ENCODE measurements around the gene EXOC3L1.

Gene EXOC3L1

GRCh38 chr16:67166598-67167168, 23.3 kb downstream of the EXOC3L1 start:
- no peak overlapping the region for H3K27ac ChIP-seq
- no peak for DNase-seq (ENCODE audit: low read depth, low spot score)

- H3K27ac ChIP-seq: no peak overlapping the region
- DNase-seq (ENCODE audit: low read depth, low spot score): no peak
These were observed 23.8 kb downstream of the EXOC3L1 start for GRCh38 chr16:67166110-67166547.

DNA sequence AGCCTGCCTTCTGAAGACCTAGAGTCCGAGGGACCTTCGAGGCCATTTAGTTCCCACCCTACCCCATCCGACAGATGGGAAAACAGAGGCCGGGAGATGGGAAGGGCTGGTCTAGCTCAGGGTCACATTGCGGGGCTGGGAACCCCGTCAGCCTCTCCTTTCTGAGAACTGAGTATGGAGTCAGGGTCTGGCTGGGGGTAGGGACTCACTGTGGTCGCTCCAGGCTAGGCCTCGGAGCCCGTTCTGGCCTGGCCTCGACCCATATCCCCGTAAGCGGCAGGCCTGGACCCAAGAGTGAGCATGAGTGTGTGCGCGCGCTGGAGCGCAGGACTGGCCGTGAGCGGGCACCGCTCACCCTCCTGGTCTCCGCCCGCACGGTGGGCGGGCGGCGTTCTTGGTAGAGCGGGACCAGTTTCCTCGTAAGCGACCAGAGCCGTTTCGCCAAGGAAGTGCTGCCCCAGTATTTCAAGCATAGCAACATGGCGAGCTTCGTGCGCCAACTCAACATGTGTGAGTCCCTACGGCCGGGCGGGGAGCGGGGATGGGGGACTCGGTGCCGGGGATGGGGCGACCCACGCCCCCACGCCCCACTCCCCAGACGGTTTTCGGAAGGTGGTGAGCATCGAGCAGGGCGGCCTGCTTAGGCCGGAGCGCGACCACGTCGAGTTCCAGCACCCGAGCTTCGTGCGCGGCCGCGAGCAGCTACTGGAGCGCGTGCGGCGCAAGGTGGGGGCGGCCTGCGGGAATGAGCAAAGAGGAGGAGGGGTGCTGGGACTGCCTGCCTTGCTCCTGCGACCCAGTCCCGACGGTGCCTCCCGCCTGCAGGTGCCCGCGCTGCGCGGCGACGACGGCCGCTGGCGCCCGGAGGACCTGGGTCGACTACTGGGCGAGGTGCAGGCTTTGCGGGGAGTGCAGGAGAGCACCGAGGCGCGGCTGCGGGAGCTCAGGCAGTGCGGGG, 24.5 kb downstream of the EXOC3L1 start:
- no peak for DNase-seq (ENCODE audit: low read depth, low spot score)
- no peak overlapping the region for H3K27ac ChIP-seq

DNA sequence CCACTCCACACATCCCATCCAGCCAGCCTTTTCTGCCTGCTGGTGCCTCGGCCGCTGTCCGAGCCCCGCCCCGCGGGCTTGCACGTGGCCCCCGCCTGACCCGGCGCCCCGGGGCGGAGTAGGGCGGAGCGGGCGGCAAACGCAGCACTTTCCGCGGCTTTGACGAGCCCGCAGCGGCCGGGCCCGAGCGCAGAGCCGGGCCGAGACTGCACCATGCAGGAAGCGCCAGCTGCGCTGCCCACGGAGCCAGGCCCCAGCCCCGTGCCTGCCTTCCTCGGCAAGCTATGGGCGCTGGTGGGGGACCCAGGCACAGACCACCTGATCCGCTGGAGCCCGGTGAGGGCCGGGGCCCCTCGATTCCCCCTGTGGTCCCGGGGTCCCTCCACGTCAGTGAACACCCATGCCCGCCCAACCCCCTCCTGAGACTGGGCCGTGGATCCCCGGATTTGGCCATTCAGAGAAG, 25.3 kb downstream of the EXOC3L1 start, which contains the start of gene HSF4:
HSF4 (plus strand) TSS at position 147 of the 463 bp plus-strand sequence; CDS start at position 214, 67 bp downstream.
- no peak within 1 kb of the TSS for H3K27ac ChIP-seq
- no peak for DNase-seq (ENCODE audit: low read depth, low spot score)

GRCh38 chr16:67163999-67164558, 25.9 kb downstream of the EXOC3L1 start:
- no peak overlapping the region for H3K27ac ChIP-seq
- DNase-seq (ENCODE audit: low read depth, low spot score): no peak

DNA sequence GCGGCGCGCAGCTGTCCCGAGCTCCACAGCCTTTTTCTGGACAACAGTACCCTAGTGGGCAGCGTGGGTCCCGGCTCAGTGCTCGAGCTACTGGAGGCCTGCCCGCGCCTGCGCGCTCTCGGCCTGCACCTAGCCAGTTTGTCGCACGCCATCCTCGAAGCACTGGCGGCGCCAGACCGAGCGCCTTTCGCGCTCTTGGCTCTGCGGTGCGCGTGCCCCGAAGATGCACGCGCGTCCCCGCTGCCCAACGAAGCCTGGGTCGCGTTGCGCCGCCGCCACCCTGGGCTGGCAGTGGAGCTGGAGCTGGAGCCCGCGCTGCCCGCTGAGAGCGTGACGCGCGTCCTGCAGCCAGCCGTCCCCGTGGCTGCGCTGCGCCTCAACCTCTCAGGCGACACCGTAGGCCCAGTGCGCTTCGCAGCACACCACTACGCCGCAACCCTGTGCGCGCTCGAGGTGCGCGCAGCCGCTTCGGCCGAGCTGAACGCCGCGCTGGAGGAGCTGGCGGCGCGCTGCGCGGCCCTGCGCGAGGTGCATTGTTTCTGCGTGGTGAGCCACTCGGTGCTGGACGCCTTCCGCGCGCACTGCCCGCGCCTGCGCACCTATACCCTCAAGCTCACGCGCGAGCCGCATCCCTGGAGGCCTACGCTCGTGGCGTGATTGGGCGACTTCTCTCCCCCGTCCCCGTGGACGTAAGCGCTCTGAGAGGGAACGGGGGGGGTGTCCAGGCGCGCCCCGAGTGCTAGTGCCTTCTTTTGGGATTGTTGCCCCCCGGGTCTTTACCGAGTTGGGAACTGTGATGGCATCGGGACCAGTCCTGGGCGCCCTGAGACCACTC, 26.6 kb downstream of the EXOC3L1 start:
- DNase-seq (ENCODE audit: low read depth, low spot score): no peak

DNA sequence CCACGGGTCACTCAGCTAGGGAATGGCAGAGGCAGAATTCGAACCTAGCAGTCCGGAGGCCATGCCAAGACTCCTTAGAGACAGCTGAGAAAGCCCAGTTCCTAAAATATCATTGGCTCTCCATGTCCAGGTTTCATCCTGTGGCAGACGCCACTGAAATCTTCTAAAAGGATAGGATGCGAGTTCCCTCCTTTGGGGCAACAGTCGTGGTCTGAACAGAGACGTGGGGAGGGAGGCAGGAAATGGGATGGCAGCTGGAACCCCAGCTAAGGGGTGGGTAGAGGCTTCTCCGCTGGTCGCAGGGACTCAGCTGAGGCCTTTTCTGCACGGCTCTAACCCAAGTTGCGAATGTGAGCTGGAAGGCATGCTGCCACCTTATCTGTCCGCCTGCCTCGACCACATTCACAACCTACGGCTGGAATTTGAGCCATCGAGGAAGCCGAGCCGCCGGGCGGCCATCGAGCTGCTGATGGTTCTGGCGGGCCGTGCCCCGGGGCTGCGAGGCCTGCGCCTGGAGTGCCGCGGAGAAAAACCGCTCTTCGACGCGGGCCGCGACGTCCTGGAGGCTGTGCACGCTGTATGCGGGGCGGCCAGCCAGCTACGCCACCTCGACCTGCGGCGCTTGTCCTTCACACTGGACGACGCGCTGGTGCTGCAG, 27.3 kb downstream of the EXOC3L1 start:
- no peak for DNase-seq (ENCODE audit: low read depth, low spot score)
- no peak overlapping the region for H3K27ac ChIP-seq

More for the DNA sequence above, 26.6 kb downstream of the EXOC3L1 start:
- H3K27ac ChIP-seq: no peak overlapping the region

- H3K27ac ChIP-seq: no peak overlapping the region
- no peak for DNase-seq (ENCODE audit: low read depth, low spot score)
These were observed 28.3 kb downstream of the EXOC3L1 start for GRCh38 chr16:67161595-67162058.

- peak overlapping the region; percentile 69 for H3K27ac ChIP-seq
- no peak for DNase-seq (ENCODE audit: low read depth, low spot score)
These were observed 31.0 kb downstream of the EXOC3L1 start for GRCh38 chr16:67158637-67159600.

GRCh38 chr16:67157892-67158635, 31.9 kb downstream of the EXOC3L1 start:
- no peak for DNase-seq (ENCODE audit: low read depth, low spot score)
- H3K27ac ChIP-seq: no peak overlapping the region

- H3K27ac ChIP-seq: no peak overlapping the region
- no peak for DNase-seq (ENCODE audit: low read depth, low spot score)
These were observed 32.7 kb downstream of the EXOC3L1 start for GRCh38 chr16:67157106-67157748.

DNA sequence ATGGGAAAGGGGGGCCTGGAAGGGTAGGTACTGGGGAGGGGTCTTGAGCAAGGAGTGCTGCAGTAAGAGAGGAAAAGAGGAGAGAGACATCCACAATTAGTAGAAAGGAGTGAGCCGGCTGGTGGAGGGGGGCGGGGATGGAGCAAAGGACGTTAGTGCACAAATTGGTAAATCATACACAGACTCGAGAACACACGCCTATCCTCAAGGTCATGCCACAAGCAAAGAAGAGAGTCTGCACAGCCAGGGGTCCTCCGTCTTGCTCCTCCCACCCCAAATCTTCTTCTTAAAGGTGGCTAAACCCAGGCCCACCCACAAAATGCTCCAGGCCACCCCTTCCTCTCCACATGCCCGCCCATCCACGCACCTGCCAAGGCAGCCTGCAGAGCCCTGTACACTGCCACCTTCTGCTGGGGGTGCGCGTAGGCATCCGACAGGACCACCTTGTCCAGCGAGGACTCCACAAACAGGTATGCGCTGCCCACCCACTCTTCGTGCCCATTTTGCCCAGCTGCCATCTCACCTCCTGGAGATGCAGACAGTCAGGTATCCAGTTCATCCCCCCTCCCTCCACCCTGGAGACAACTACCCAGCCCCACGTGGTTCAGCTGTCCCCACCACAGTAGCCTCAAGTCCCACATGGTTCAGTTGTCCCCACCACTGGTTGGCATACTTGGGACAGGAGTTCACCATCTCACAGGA, 33.6 kb downstream of the EXOC3L1 start:
- no peak for DNase-seq (ENCODE audit: low read depth, low spot score)
- H3K27ac ChIP-seq: no peak overlapping the region

DNA sequence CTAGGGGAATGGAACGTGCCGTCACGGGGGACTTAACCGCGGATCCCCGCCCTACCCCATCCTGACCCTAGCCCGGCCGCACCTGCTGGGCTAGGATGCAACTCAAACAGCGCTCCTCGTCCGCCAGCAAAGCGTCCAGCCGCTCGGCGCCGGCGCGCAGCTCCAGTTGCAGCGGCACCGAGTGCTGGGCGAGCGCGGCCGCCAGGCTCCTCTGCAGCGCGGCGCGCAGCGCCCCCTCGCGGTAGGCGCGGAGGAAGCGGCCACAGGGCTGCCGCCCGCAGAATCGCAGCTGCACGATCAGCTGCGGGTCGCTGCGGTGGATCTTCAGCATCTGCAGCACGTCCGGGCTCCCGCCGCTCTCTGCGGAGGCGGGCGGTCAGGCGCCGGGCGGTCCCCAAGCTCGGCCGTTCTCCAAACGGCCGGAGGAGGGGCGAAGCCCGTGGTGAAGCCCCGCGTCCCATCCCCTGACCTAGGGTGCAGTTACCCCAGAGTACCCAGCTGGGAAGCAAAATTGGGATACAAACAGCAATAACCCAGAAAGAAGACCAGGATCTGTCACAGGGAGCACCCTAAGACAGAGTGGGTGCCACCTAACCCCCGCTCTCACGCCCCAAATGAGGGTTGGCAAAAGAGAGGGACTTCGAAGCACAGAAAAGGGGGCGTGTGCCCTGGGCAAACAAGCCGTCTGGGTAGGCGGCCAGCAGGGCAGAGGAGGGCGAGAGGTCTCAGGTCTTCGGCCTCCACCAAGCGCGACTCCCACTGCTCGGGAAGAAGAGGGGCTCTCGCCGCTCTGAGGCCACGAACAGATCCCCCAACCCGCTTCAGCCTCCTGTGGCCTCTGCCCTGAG, 34.4 kb downstream of the EXOC3L1 start:
- DNase-seq (ENCODE audit: low read depth, low spot score): no peak

GRCh38 chr16:67154578-67155294, 35.2 kb downstream of the EXOC3L1 start:
- DNase-seq (ENCODE audit: low read depth, low spot score): no peak
- H3K27ac ChIP-seq: no peak overlapping the region

More for the DNA sequence above, 34.4 kb downstream of the EXOC3L1 start:
- no peak overlapping the region for H3K27ac ChIP-seq

Data from epithelial cell of prostate (primary cell).